ENCODE results near the gene CHN2.

CHN2 gene

GRCh38 chr7:29288181-29289091 is 93.9 kb downstream of the CHN2 start:
- peak; percentile 55 to 88 for DNase-seq

DNA sequence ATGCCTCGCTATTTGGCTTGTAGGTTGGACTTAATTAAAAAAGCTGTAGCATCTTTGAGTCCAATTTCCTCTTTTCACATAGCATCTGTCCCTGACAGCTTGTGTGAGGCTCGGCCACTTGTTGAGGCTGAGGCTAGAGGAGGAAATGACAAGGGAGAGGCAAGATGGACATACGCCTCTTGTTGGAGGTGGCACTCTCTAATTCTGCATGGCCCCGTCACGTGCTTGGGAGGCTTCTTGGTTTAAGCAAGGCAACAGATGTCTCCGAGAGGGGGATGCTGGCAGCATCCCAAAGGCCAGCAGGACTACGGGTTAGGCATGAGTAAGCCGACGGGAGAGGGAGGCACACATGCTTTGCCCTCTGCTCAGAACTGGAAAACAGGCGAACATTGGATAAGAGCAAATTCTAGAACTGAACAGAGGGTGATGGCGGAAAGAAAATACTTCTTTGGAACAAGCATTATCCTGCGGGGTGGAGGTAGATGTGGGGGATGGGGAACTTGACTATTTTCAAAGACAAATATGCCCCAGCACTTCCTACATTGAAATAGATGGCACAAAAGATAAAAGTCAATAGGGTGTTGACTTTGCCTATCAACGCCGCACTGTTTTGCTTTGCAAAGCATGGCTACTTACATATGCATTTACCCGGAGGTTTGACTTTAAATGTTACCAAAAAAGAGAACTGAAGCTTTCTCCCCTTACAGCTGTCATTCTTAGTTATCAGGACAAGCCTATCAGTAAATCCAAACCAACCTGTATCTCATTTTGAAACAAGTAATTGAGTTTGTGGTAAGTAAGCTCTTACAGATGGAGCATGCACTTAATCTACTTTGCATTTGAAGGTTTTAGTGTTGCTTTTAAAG is 94.8 kb downstream of the CHN2 start:
- peak; percentile 91 to 99 for DNase-seq

DNA sequence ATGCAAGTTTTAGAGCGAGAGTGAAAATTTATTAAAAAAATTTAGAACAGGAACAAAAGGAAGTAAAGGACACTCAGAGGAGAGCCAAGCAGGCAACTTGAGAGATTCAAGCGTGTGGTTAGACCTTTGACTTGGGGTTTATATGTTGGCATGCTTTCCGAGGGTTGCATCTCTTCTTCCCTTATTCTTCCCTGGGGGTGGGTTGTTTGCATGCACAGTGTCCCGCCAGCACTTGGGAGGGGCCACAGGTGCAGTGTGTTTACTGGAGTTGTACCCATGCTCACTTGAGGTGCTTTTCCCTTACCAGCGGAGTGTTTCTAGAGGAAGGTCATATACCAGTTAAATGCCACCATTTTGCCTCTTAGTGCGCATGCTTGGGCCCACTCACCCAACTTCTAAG is 96.3 kb downstream of the CHN2 start:
- no peak for DNase-seq

DNA sequence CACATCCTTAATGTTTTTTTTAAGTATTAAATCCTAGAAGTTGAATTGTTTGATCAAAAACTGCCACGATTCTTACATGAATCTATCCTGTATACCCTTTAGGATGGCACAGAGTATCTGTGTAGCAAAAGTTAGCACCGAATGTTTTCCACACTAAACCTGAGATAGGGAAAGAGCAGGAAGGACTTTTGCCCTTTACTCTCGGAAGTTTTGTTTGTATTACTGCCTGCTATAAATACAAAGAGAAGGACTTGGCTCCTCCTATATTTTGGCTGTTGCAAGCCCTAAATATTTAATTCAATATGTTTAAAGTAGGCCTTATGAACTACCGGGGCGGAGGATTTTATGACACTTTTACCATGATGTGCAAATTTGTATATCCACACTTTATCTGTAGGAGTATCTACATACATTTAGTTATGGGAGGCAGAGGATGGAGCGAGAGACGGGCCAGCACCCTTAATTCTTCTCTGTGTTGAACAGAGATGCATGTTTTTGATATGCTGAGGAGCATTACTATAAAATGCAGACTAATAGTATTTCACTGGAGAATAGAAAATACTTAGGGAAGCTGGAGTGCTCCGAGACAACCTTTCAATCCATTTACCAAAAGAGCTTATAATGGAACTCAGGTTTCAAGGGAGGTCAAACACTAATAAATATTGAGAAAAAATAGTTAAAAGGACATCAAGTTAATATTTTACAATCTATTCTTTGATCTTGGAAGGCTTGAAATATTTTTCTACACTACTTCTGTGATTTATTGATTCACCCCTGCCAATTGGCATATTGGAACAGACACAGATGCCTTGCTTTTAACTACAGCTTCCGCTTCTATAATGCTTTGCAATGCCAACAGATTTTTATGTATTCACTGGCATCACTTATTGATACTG is 97.4 kb downstream of the CHN2 start:
- no peak for DNase-seq

DNA sequence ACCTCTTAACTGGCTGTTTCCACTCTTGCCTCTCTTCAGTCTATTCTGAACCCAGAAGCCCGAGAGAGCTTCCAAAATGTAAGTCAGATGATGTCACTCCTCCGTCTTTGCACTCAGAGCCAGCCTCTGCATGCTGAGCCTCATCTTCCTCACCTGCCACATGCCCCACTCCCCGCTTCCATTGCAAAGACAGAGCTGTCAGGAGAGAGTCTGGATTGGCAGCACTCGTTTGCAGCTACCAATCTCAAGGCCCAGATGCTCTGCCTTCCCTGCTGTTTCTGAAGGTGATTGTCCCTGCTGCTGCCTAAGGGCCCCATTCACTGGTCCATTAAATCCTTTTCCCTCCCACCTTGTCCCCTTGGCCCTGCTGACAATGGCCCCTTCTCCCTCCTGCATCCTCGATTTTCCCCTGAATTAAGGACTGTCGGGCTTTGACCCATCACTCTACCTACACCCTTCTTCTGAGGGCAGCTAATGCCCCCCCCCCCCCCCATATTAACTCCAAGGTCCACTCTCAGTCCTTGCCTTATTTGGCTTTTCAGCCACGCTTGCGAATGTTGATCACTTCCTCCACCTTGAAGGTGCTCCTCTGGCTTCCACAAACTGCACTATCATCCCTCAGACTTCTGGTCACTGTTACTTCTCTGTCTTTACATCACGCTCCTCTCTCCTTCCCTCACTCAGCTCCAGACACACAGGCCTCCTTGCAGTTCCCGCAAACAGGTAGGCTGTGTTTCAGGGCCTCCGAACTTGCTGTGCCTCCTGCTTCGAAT is 98.5 kb downstream of the CHN2 start:
- DNase-seq, result no peak

DNA sequence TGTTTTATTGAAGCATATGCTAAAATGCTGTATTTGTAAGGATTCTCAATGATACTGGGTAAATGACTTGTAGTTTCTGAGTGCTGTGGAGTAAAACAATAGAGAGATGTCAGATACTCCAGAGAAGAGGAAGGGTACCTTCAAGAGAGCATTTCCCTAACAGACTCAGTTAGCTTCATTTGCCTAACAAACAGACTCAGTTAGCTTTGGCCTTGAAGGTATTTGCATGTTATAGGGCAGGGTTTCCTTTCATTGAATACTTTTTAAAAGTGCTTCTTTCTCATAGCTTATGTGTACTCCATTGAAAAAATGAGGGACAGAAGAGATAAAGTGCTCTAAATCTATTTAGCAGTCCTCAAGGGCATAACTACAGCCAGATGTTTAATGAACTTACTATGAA is 101.8 kb downstream of the CHN2 start:
- DNase-seq, result no peak

- DNase-seq, result no peak
These were observed 102.8 kb downstream of the CHN2 start for GRCh38 chr7:29297194-29297890.

- no peak for DNase-seq
These were observed 104.5 kb downstream of the CHN2 start for GRCh38 chr7:29299086-29299485.

DNA sequence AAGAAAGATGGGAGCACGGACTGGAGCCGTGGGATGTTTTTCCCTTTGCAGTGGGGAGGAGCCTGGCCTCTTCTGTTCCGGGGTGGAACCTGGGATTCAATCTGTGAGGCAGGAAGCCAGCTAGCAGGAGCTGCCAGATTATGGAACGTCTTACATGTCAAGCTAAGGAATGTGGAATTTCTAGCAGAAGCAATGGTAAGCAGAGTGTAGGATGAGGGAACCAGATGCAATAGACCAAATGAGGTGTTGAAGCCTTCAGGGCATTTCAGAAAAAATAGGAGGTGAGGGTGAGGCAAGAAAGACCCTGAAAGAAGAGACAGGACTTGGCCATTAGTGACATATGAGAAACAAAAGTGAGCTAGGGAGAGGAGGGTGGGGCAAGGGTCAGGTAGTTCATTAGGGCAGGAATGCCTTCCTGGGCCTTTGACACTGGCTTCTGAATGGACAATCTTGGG is 105.5 kb downstream of the CHN2 start:
- DNase-seq, result no peak

GRCh38 chr7:29300649-29301048 is 106.1 kb downstream of the CHN2 start:
- no peak for DNase-seq

DNA sequence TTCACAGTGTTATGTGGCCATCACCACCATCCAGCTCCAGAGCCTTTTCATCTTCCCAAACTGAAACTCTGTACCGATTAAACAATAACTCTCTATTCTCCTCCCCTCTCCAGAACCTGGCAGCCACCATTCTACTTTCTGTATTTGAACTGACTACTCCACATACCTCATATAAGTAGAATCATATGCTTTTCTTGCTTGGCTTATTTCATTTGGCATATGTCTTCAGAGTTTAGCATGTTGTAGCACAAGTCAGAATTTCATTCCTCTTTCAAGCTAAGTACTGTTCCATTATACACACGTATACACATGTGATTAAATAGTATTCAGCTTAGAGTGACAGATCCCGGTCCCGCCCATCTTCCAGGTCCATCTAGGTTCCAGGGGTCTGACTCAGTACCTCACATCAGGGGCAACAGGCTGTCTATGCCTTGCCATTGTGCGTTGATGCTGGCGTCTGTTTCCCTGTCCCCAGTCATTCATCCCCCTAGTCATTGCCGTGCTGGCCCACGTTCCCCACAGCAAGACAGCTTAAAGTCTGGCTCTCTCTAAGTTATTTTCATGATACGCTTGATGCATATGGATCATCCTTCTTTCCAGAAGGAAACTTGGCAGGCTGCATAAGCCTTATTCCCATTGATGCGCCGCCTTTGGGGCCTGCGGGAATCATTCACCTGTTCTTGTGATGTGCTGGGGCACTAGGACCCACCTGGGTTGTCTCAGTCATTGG is 108.3 kb downstream of the CHN2 start:
- DNase-seq, result no peak

GRCh38 chr7:29304756-29305155 is 110.2 kb downstream of the CHN2 start:
- DNase-seq, result no peak

- no peak for DNase-seq
These were observed 111.9 kb downstream of the CHN2 start for GRCh38 chr7:29306319-29306991.

- DNase-seq, result no peak
These were observed 113.8 kb downstream of the CHN2 start for GRCh38 chr7:29308424-29308823.

DNA sequence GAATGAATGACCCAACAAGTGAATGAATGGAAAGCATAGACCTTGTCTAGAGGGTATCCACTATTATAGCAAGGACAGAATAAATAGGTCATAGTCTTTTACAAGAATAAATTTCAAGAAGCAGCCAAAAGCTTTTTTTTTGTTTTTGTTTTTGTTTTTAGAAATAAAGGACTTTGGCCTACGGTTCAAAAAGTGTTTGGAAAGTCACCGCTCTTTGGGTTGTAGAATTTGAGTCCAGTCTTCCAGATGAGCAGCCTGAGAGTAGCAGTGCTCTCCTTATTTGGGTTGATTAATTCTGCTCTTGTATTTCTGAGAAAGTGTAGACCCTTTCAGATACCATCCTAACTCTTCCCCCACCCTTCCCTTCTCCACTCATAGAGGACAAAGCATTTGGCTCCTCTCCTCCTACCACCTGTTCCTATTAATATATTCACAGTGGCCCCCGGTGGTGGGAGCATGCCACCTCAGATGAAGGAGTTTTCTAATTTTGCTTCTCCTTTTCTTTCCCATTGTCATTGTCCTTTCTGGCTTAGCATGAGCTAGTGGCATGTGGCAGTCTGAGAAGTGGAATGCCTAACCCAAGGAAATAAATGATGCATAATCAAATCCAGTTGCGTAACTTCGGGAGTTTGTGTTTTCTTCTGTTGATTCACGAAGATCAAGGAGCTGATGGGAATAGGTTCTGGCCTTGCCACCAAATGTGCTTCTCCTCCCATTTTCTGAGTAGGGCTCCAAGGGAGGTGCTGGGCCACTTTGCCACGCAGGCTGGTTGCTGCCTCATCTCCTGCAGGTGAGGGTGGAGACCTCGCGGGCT is 114.7 kb downstream of the CHN2 start:
- no peak for DNase-seq

- DNase-seq, result no peak
These were observed 116.0 kb downstream of the CHN2 start for GRCh38 chr7:29310625-29311024.

- DNase-seq, result no peak
These were observed 116.7 kb downstream of the CHN2 start for GRCh38 chr7:29311314-29311713.

DNA sequence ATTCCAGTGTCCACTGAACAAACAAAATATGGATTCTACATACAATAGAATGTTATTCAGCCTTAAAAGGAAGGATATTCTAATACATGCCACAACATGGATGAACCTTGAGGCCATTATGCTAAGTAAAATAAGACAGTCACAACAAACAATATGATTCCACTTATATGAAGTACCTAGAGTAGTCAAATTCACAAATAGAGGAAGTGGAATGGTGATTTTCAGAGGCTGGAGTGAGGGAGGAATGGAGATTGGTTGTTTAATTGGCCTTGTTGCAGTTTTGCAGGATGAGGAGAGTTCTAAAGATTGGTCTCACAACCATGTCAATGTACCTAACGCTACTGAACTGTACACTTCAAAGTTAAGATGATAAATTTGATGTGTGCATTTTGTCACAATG is 119.6 kb downstream of the CHN2 start:
- DNase-seq, result no peak
